H1 (cell line): ENCODE data around the gene TOMM40. TPM values are rescaled to one million over a fixed set of nuclear protein-coding genes. Genes with fewer than 3 reads are reported as not detected.

Source experiments
- BCL11A ChIP-seq, 2 experiments: IDR thresholded peaks; one replicate each; pipeline ENCODE4 v1.6.1; 2011; ENCODE audit warnings: low read depth in 2 of 2, low read length in 2 of 2, mild to moderate bottlenecking in 2 of 2
- CBX5 ChIP-seq: fragments of 300-800, 300-1000 bp; sonication (generic); IDR thresholded peaks from 2 replicates; pipeline ENCODE4 v1.7.1; 2016; ENCODE audit warnings: antibody characterized with exemption, low read length, low read depth
- GTF2F1 ChIP-seq: IDR thresholded peaks from 2 replicates; pipeline ENCODE4 v1.6.1; 2012; ENCODE audit warnings: low read depth, low read length, improper control_type of control experiment, borderline replicate concordance
- HDAC2 ChIP-seq, 2 experiments: fragments of 300-600 bp in 1 of 2; sonication (generic) in 1 of 2; IDR thresholded peaks; 2 replicates each; pipeline ENCODE4 v1.6.1; 2011 to 2012; ENCODE audit warnings: low read depth in 2 of 2, low read length in 2 of 2, mild to moderate bottlenecking in 2 of 2, moderate library complexity in 2 of 2, borderline replicate concordance in 1 of 2, inconsistent platforms in 1 of 2
- TBP ChIP-seq: IDR thresholded peaks from 2 replicates; pipeline ENCODE4 v1.6.1; 2011; ENCODE audit warnings: low read depth, low read length, improper control_type of control experiment
- polyA plus RNA-seq, 7 experiments: library from polyadenylated mRNA; depleted of rRNA in 3 of 7; stranded (reverse) in 5 of 7; unstranded in 2 of 7; fragments of >200 nt in 5 of 7; fragments of 200-250 nt in 2 of 7; gene quantifications; 1 replicate in 5 of 7; 2 replicates in 1 of 7; 4 replicates in 1 of 7; pipeline versions ENCODE4 v1.2.1 to v1.2.3, GENCODE V29; 2011 to 2013; ENCODE audit warnings: missing spikeins in 2 of 7, mixed read lengths in 2 of 7
- total RNA-seq: library from RNA; stranded (reverse); fragmentation: NEBNext Ultra II Directional; extraction: Animal tissue kit (Norgen Biotek cat#: 25700); gene quantifications from 2 replicates; pipeline ENCODE4 v1.2.1, GENCODE V29; 2021
- TF ChIP-seq, protein P1 (sequence below): IDR thresholded peaks from 2 replicates; pipeline ENCODE4 v1.6.1; 2012; ENCODE audit warnings: low read length, inconsistent platforms

The TOMM40 gene
- total and polyA plus RNA-seq, 2 of the 8 experiments (the other 6 are each of a cell fraction or from before 2014, with no cell fraction given): 154 to 179 TPM

DNA sequence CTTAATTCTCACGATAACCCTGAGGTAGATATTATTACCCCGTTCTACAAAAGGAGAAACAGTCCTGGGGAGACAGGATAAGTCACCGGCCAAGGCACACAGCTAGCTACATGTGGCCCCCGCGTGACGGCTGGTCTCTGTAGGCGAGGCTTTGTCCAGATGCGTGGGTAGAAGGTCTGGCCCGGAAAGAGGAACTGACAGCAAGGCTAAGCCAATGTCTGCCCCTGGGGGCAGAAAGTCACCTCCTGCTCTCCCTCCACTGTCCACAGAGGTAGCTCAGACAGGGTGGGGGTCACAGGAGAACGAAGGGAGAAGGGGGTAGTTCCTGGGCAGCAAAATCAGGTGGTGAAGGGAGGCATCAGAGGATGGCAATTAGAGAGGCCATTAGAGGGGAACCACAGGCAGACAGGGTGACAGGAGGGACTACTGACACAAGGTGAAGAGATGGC is 52.8 kb downstream of the TOMM40 start (continued):
- TF ChIP-seq BCL11A (IDR thresholded peaks at IDR 0.05; ENCODE audit: low read depth in 2 of 2, low read length in 2 of 2): no peak
- TF ChIP-seq, protein P1, sequence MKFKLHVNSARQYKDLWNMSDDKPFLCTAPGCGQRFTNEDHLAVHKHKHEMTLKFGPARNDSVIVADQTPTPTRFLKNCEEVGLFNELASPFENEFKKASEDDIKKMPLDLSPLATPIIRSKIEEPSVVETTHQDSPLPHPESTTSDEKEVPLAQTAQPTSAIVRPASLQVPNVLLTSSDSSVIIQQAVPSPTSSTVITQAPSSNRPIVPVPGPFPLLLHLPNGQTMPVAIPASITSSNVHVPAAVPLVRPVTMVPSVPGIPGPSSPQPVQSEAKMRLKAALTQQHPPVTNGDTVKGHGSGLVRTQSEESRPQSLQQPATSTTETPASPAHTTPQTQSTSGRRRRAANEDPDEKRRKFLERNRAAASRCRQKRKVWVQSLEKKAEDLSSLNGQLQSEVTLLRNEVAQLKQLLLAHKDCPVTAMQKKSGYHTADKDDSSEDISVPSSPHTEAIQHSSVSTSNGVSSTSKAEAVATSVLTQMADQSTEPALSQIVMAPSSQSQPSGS: no peak
- no peak for TF ChIP-seq CBX5
- no peak for TF ChIP-seq GTF2F1
- no peak for TF ChIP-seq TBP
- no peak for TF ChIP-seq HDAC2 (IDR thresholded peaks at IDR 0.05; ENCODE audit: borderline replicate concordance in 1 of 2, low read depth in 2 of 2, low read length in 2 of 2)
